Daoy (cell line): ENCODE data around the gene LEFTY2. TPM values are rescaled to one million over a fixed set of nuclear protein-coding genes. Genes with fewer than 3 reads are reported as not detected.
"Not testable (repeated sequence)": the region's sequence is repeated elsewhere in the genome, so short reads cannot be mapped to it uniquely, and the experiment has no call there.

ENCODE experiments used
- DNase-seq: peaks from one replicate; pipeline ENCODE4 v3.0.0-alpha.2; 2015; ENCODE audit warnings: low read depth
- total RNA-seq: library from RNA; depleted of rRNA; stranded (reverse); fragments of >200 nt; shearing (Covaris generic); gene quantifications from 2 replicates; pipeline ENCODE4 v1.2.3, GENCODE V29; 2014; rRNA removed

LEFTY2 gene
- total RNA-seq, 1 experiment from 2014 or later = not detected

GRCh38 chr1:225903623-225904022 is 37.4 kb downstream of the LEFTY2 start:
- DNase-seq = no peak

GRCh38 chr1:225899044-225899925 is 41.7 kb downstream of the LEFTY2 start:
- DNase-seq = no peak

- no peak for DNase-seq
Observed at GRCh38 chr1:225897595-225898514, 43.2 kb downstream of the LEFTY2 start.

- peak; percentile 78 for DNase-seq
Observed at GRCh38 chr1:225896937-225897549, 44.0 kb downstream of the LEFTY2 start.

GRCh38 chr1:225896494-225896893 is 44.5 kb downstream of the LEFTY2 start:
- no peak for DNase-seq

- DNase-seq = no peak
Observed at GRCh38 chr1:225892307-225892706, 48.7 kb downstream of the LEFTY2 start.

GRCh38 chr1:225891229-225891972 is 49.6 kb downstream of the LEFTY2 start:
- peak; percentile 29 for DNase-seq

GRCh38 chr1:225890346-225891228 is 50.4 kb downstream of the LEFTY2 start:
- DNase-seq = no peak

- no peak for DNase-seq
Observed at GRCh38 chr1:225889743-225890142, 51.3 kb downstream of the LEFTY2 start.

GRCh38 chr1:225888898-225889601 is 52.0 kb downstream of the LEFTY2 start, which contains the start of gene LEFTY1:
Gene LEFTY1 (minus strand): TSS chr1:225889146. CDS start chr1:225889066, 80 bp downstream.
- no peak for DNase-seq

- no peak for DNase-seq
Observed at GRCh38 chr1:225888289-225888897, 52.6 kb downstream of the LEFTY2 start.

GRCh38 chr1:225887554-225888288 is 53.3 kb downstream of the LEFTY2 start:
- not testable (repeated sequence) for DNase-seq

GRCh38 chr1:225887030-225887314 is 54.0 kb downstream of the LEFTY2 start:
- no peak for DNase-seq

Other genes starting within 250 kb of the LEFTY2 start
- 363 and 488 TPM in 2 replicates for gene SRP9, start 163.4 kb downstream of the LEFTY2 start, total RNA-seq
- gene EPHX1, start 131.1 kb downstream of the LEFTY2 start, total RNA-seq = 4.6 and 8.8 TPM in 2 replicates
- 3.1 and 4.5 TPM in 2 replicates for gene TMEM63A, start 58.8 kb downstream of the LEFTY2 start, total RNA-seq
- not detected in 2 replicates for gene LEFTY1, start 52.1 kb downstream of the LEFTY2 start, total RNA-seq
- 47.4 and 51.8 TPM in 2 replicates for gene PYCR2, start 17.0 kb downstream of the LEFTY2 start, total RNA-seq
- 21.0 and 22.5 TPM in 2 replicates for gene SDE2, start 58.1 kb upstream of the LEFTY2 start, total RNA-seq
- gene H3-3A, start 121.5 kb upstream of the LEFTY2 start, total RNA-seq = 266 and 305 TPM in 2 replicates
- gene ACBD3, start 245.5 kb upstream of the LEFTY2 start, total RNA-seq = 57.0 and 58.2 TPM in 2 replicates